GM23338 (cell line): ENCODE data around the gene FDX1. TPM values are rescaled to one million over a fixed set of nuclear protein-coding genes. Genes with fewer than 3 reads are reported as not detected.

Source experiments
- ATAC-seq: fragments of 200-7000 bp; cut with Tn5 transposase; 3 replicates; pipeline ENCODE4 v1.9.1; 2020
- DNase-seq: peaks from one replicate; pipeline ENCODE4 v3.0.0-alpha.2; 2015; ENCODE audit warnings: low spot score
- H2AFZ ChIP-seq: fragments of 200-600 bp; sonication (generic); 2 replicates; pipeline ENCODE4 v1.8.0; 2016; ENCODE audit warnings: antibody characterized with exemption, mild to moderate bottlenecking, moderate library complexity
- H3F3A ChIP-seq: fragments of 200-600 bp; sonication (generic); replicated peaks from 2 replicates; pipeline ENCODE4 v1.8.0; 2017; ENCODE audit warnings: antibody characterized with exemption, mixed run types, low read depth
- H3K27ac ChIP-seq: fragments of 200-600 bp; sonication (generic); 2 replicates; pipeline ENCODE4 v1.6.1; 2016; ENCODE audit warnings: low read depth
- H3K27me3 ChIP-seq: fragments of 200-600 bp; sonication (generic); 2 replicates; pipeline ENCODE4 v1.8.0; 2016; ENCODE audit warnings: mild to moderate bottlenecking, mixed run types, moderate library complexity; ENCODE audit not compliant: insufficient read depth
- H3K36me3 ChIP-seq: fragments of 200-600 bp; sonication (generic); 2 replicates; pipeline ENCODE4 v1.8.0; 2016; ENCODE audit warnings: mild to moderate bottlenecking; ENCODE audit not compliant: insufficient read depth
- H3K4me1 ChIP-seq: fragments of 200-600 bp; sonication (generic); 2 replicates; pipeline ENCODE4 v1.8.0; 2016; ENCODE audit warnings: mild to moderate bottlenecking, moderate library complexity; ENCODE audit not compliant: insufficient read depth
- H3K4me2 ChIP-seq: fragments of 200-600 bp; sonication (generic); 2 replicates; pipeline ENCODE4 v1.7.1; 2017; ENCODE audit warnings: mixed run types
- H3K4me3 ChIP-seq: fragments of 200-600 bp; sonication (generic); 2 replicates; pipeline ENCODE4 v1.6.1; 2016; ENCODE audit warnings: mixed run types
- H3K79me2 ChIP-seq: fragments of 200-600 bp; sonication (generic); replicated peaks from 2 replicates; pipeline ENCODE4 v1.8.0; 2017; ENCODE audit warnings: mild to moderate bottlenecking; ENCODE audit not compliant: insufficient read depth
- H3K9me2 ChIP-seq: fragments of 200-600 bp; sonication (generic); 2 replicates; pipeline ENCODE4 v1.8.0; 2017; ENCODE audit not compliant: insufficient read depth
- H4K20me1 ChIP-seq: fragments of 200-600 bp; sonication (generic); replicated peaks from 2 replicates; pipeline ENCODE4 v1.8.0; 2017; ENCODE audit warnings: mild to moderate bottlenecking; ENCODE audit not compliant: insufficient read depth
- H3K27ac Mint-ChIP-seq: 2 replicates; pipeline ENCODE4 v1.8.0; 2020; ENCODE audit warnings: inconsistent platforms, mild to moderate bottlenecking, moderate library complexity, mixed read lengths
- H3K27me3 Mint-ChIP-seq: 3 replicates; pipeline ENCODE4 v1.8.0; 2022; ENCODE audit warnings: low read depth, mild to moderate bottlenecking, moderate library complexity, mixed read lengths, inconsistent platforms; ENCODE audit not compliant: insufficient read depth, poor library complexity
- H3K36me3 Mint-ChIP-seq: 3 replicates; pipeline ENCODE4 v1.8.0; 2021; ENCODE audit warnings: low read depth, mild to moderate bottlenecking, inconsistent platforms, moderate library complexity, mixed read lengths
- H3K4me1 Mint-ChIP-seq: 3 replicates; pipeline ENCODE4 v1.8.0; 2020; ENCODE audit warnings: mild to moderate bottlenecking, inconsistent platforms, mixed read lengths
- H3K4me3 Mint-ChIP-seq: 3 replicates; pipeline ENCODE4 v1.8.0; 2021; ENCODE audit warnings: moderate library complexity, mild to moderate bottlenecking, inconsistent platforms, mixed read lengths
- H3K9me3 Mint-ChIP-seq: 3 replicates; pipeline ENCODE4 v1.8.0; 2020; ENCODE audit warnings: moderate library complexity, mild to moderate bottlenecking, inconsistent platforms, mixed read lengths
- CREB1 ChIP-seq: fragments of 250-450 bp; sonication (Bioruptor Pico); IDR thresholded peaks from 2 replicates; pipeline ENCODE4 v1.5.0; 2020; ENCODE audit warnings: low read depth, mild to moderate bottlenecking, moderate library complexity
- CTCF ChIP-seq, 2 experiments: fragments of 200-600 bp in 1 of 2; sonication (generic) in 1 of 2; conservative IDR thresholded peaks; 2 replicates each; pipeline versions ENCODE4 v1.5.1 to v1.6.1; 2016 to 2017; ENCODE audit warnings: antibody characterized with exemption in 2 of 2, low read depth in 2 of 2, mild to moderate bottlenecking in 2 of 2, moderate library complexity in 1 of 2
- EZH2 ChIP-seq: fragments of 200-600 bp; sonication (generic); IDR thresholded peaks from one replicate; pipeline ENCODE4 v1.8.0; 2017; ENCODE audit warnings: antibody characterized with exemption, mild to moderate bottlenecking, low read depth; ENCODE audit not compliant: unreplicated experiment
- EZH2phosphoT487 ChIP-seq: fragments of 200-600 bp; sonication (generic); IDR thresholded peaks from one replicate; pipeline ENCODE4 v1.8.1; 2018; ENCODE audit warnings: antibody characterized with exemption; ENCODE audit not compliant: unreplicated experiment
- JUNB ChIP-seq: IDR thresholded peaks from one replicate; pipeline ENCODE4 v1.6.1; 2016; ENCODE audit warnings: antibody characterized with exemption; ENCODE audit not compliant: unreplicated experiment
- NANOG ChIP-seq: IDR thresholded peaks from 2 replicates; pipeline ENCODE4 v1.6.1; 2016; ENCODE audit warnings: antibody characterized with exemption, borderline replicate concordance
- POLR2AphosphoS5 ChIP-seq: IDR thresholded peaks from 2 replicates; pipeline ENCODE4 v1.6.1; 2016; ENCODE audit warnings: antibody characterized with exemption, low read depth
- REST ChIP-seq: IDR thresholded peaks from one replicate; pipeline ENCODE4 v1.6.1; 2018; ENCODE audit warnings: antibody characterized with exemption; ENCODE audit not compliant: unreplicated experiment
- ZNF114 ChIP-seq: fragments of 250-450 bp; sonication (Bioruptor Pico); IDR thresholded peaks from 2 replicates; pipeline ENCODE4 v1.5.0; 2020; ENCODE audit warnings: mild to moderate bottlenecking, moderate library complexity
- ZNF331 ChIP-seq: fragments of 250-450 bp; sonication (Bioruptor Pico); IDR thresholded peaks from 2 replicates; pipeline ENCODE4 v1.5.0; 2020; ENCODE audit warnings: low read depth, mild to moderate bottlenecking, moderate library complexity
- ZNF462 ChIP-seq: fragments of 250-450 bp; sonication (Bioruptor Pico); IDR thresholded peaks from 2 replicates; pipeline ENCODE4 v1.5.0; 2020; ENCODE audit warnings: mild to moderate bottlenecking, moderate library complexity
- polyA plus RNA-seq: library from polyadenylated mRNA; unstranded; fragments of >200 nt; fragmentation: Nextera tagmentation; extraction: Ambion mirVana; gene quantifications from 2 replicates; pipeline ENCODE4 v1.2.1, GENCODE V29; 2016
- total RNA-seq: library from RNA; depleted of rRNA; stranded (reverse); fragments of >200 nt; shearing (Covaris generic); gene quantifications from 2 replicates; pipeline ENCODE4 v1.2.3, GENCODE V29; 2014

Gene FDX1
- total and polyA plus RNA-seq, 2 experiments from 2014 or later = 11.1 to 15.9 TPM

- no peak for TF ChIP-seq POLR2AphosphoS5
- TF ChIP-seq EZH2phosphoT487 = no peak
- no peak for TF ChIP-seq EZH2
- TF ChIP-seq NANOG = no peak
- no peak for TF ChIP-seq ZNF331 (CRISPR knock-in tag)
Measured at GRCh38 chr11:110493346-110493745, 63.6 kb downstream of the FDX1 start (continued).

- Histone ChIP-seq H4K20me1 (no peaks in the 10 kb centered on the region), H3K4me2 (no peak overlapping the region), H2AFZ (no peak overlapping the region), H3K27me3 (no peaks in the 10 kb centered on the region), H3F3A (no peaks in the 10 kb centered on the region), H3K27ac (no peak overlapping the region), H3K36me3 (no peaks in the 10 kb centered on the region), H3K4me3 (no peak overlapping the region), H3K9me2 (peaks cover 3% of the 10 kb centered on the region; the same call in 1 of the 2 replicates), H3K4me1 (no peaks in the 10 kb centered on the region), H3K79me2 (no peaks in the 10 kb centered on the region)
- no peaks in the 10 kb centered on the region; the same call in 2 of the 3 replicates for H3K4me1 Mint-ChIP-seq
- no peak for DNase-seq
- no peak overlapping the region for H3K4me3 Mint-ChIP-seq
- H3K27ac Mint-ChIP-seq = no peak overlapping the region
- 0 out of 3 replicates have a peak, but pooled peaks cover 3% of the 10 kb centered on the region for H3K36me3 Mint-ChIP-seq
- peaks cover 3% of the 10 kb centered on the region for H3K27me3 Mint-ChIP-seq
- no peak for ATAC-seq
- peaks cover 3% of the 10 kb centered on the region; the same call in 2 of the 3 replicates for H3K9me3 Mint-ChIP-seq
- no peak for TF ChIP-seq ZNF462 (CRISPR knock-in tag)
- TF ChIP-seq REST = no peak
- TF ChIP-seq POLR2AphosphoS5 = no peak
- no peak for TF ChIP-seq EZH2
- no peak for TF ChIP-seq EZH2phosphoT487
- no peak for TF ChIP-seq JUNB
- no peak for TF ChIP-seq ZNF331 (CRISPR knock-in tag)
- TF ChIP-seq CTCF (conservative IDR thresholded peaks at IDR 0.05; ENCODE audit: low read depth in 2 of 2) = no peak
- no peak for TF ChIP-seq NANOG
- TF ChIP-seq CREB1 (CRISPR knock-in tag) = no peak
- no peak for TF ChIP-seq ZNF114 (CRISPR knock-in tag)
Measured at GRCh38 chr11:110497231-110497978, 67.7 kb downstream of the FDX1 start.
